GM21619 (cell line): ENCODE results near the gene FANCB.

Experiments
- ATAC-seq: cut with Tn5 transposase; IDR thresholded peaks from one replicate; pipeline ENCODE4 v1.9.1; 2021; ENCODE audit not compliant: unreplicated experiment

FANCB gene

GRCh38 chrX:14843666-14844065, 29.2 kb downstream of the FANCB start:
- no peak for ATAC-seq

GRCh38 chrX:14837155-14837554, 35.7 kb downstream of the FANCB start:
- no peak for ATAC-seq

GRCh38 chrX:14832586-14832985, 40.3 kb downstream of the FANCB start:
- ATAC-seq, result no peak

- no peak for ATAC-seq
Observed at GRCh38 chrX:14832151-14832550, 40.7 kb downstream of the FANCB start.

GRCh38 chrX:14829643-14830042, 43.2 kb downstream of the FANCB start:
- ATAC-seq, result no peak

- ATAC-seq, result no peak
Observed at GRCh38 chrX:14826319-14826718, 46.5 kb downstream of the FANCB start.

GRCh38 chrX:14825851-14826250, 47.0 kb downstream of the FANCB start:
- ATAC-seq, result no peak

GRCh38 chrX:14819769-14820168, 53.1 kb downstream of the FANCB start:
- no peak for ATAC-seq

GRCh38 chrX:14817571-14817970, 55.3 kb downstream of the FANCB start:
- ATAC-seq, result no peak

- ATAC-seq, result no peak
Observed at GRCh38 chrX:14802943-14803710, 69.7 kb downstream of the FANCB start.

GRCh38 chrX:14801136-14801535, 71.7 kb downstream of the FANCB start:
- ATAC-seq, result no peak

GRCh38 chrX:14798805-14799397, 74.0 kb downstream of the FANCB start:
- no peak for ATAC-seq
